Liver (tissue), 9 donors: Measurements from ENCODE around the gene VSIG10. TPM values are rescaled to one million over a fixed set of nuclear protein-coding genes. Genes with fewer than 3 reads are reported as not detected.
"Not testable (repeated sequence)": the region's sequence is repeated elsewhere in the genome, so short reads cannot be mapped to it uniquely, and the experiment has no call there.

Experiments used
- DNase-seq: peaks from one replicate; pipeline ENCODE4 v3.0.0-alpha.2; 2017; ENCODE audit warnings: low spot score
- H3K27ac ChIP-seq, 2 donors: one replicate each; pipeline ENCODE4 v1.7.0; 2013; ENCODE audit warnings: inconsistent platforms in 2 of 2, low read length in 2 of 2, control low read depth in 1 of 2, low read depth in 1 of 2, mild to moderate bottlenecking in 1 of 2
- H3K27me3 ChIP-seq, 4 donors: one replicate each; pipeline versions ENCODE4 v1.6.1 to v1.7.0; 2013; ENCODE audit warnings: low read length in 3 of 4, inconsistent platforms in 1 of 4, mild to moderate bottlenecking in 1 of 4, moderate library complexity in 1 of 4; ENCODE audit not compliant: control insufficient read depth in 4 of 4, insufficient read depth in 4 of 4
- H3K36me3 ChIP-seq, 4 donors: one replicate each; pipeline versions ENCODE4 v1.6.1 to v1.7.0; 2013; ENCODE audit warnings: low read length in 3 of 4, mild to moderate bottlenecking in 3 of 4, low read depth in 1 of 4, moderate library complexity in 1 of 4; ENCODE audit not compliant: control insufficient read depth in 4 of 4, insufficient read depth in 3 of 4
- H3K4me1 ChIP-seq, 4 donors: one replicate each; pipeline versions ENCODE4 v1.6.1 to v1.7.0; 2013; ENCODE audit warnings: low read length in 3 of 4, mild to moderate bottlenecking in 3 of 4, moderate library complexity in 1 of 4; ENCODE audit not compliant: control insufficient read depth in 4 of 4, insufficient read depth in 4 of 4
- H3K4me3 ChIP-seq, 3 donors: one replicate each; pipeline versions ENCODE4 v1.6.1 to v1.7.0; 2013; ENCODE audit warnings: low read length in 3 of 3, control low read depth in 1 of 3, low read depth in 1 of 3, mild to moderate bottlenecking in 1 of 3
- H3K9ac ChIP-seq, 2 donors: one replicate each; pipeline ENCODE4 v1.7.0; 2013; ENCODE audit warnings: low read length in 2 of 2, mild to moderate bottlenecking in 2 of 2, moderate library complexity in 2 of 2, control low read depth in 1 of 2, low read depth in 1 of 2
- H3K9me3 ChIP-seq, 4 donors: one replicate each; pipeline versions ENCODE4 v1.6.1 to v1.7.0; 2013; ENCODE audit warnings: low read length in 3 of 4; ENCODE audit not compliant: control insufficient read depth in 4 of 4
- EGR1 ChIP-seq, 2 donors: IDR thresholded peaks; 2 replicates each; pipeline ENCODE4 v1.6.1; 2016 to 2018; ENCODE audit warnings: antibody characterized with exemption in 2 of 2, low read depth in 2 of 2
- FOXA1 ChIP-seq: IDR thresholded peaks from 2 replicates; pipeline ENCODE4 v1.6.1; 2016; ENCODE audit warnings: antibody characterized with exemption
- FOXA2 ChIP-seq: IDR thresholded peaks from 2 replicates; pipeline ENCODE4 v1.6.1; 2016; ENCODE audit warnings: antibody characterized with exemption
- GABPA ChIP-seq, 2 donors: IDR thresholded peaks in 1 of 2; conservative IDR thresholded peaks in 1 of 2; 2 replicates each; pipeline ENCODE4 v1.6.1; 2016; ENCODE audit warnings: antibody characterized with exemption in 2 of 2, mild to moderate bottlenecking in 1 of 2, moderate library complexity in 1 of 2
- HNF4A ChIP-seq, 2 donors: conservative IDR thresholded peaks; 2 replicates each; pipeline ENCODE4 v1.6.1; 2016; ENCODE audit warnings: antibody characterized with exemption in 2 of 2, mild to moderate bottlenecking in 2 of 2
- HNF4G ChIP-seq: IDR thresholded peaks from 2 replicates; pipeline ENCODE4 v1.6.1; 2016; ENCODE audit warnings: antibody characterized with exemption
- JUND ChIP-seq, 2 donors: IDR thresholded peaks; 2 replicates each; pipeline ENCODE4 v1.6.1; 2016; ENCODE audit warnings: antibody characterized with exemption in 2 of 2
- RAD21 ChIP-seq, 2 donors: IDR thresholded peaks; 2 replicates each; pipeline ENCODE4 v1.6.1; 2016; ENCODE audit warnings: antibody characterized with exemption in 2 of 2, mild to moderate bottlenecking in 2 of 2
- REST ChIP-seq: IDR thresholded peaks from 2 replicates; pipeline ENCODE4 v1.6.1; 2016; ENCODE audit warnings: antibody characterized with exemption, mild to moderate bottlenecking
- RXRA ChIP-seq, 2 donors: IDR thresholded peaks; 2 replicates each; pipeline ENCODE4 v1.6.1; 2017 to 2018; ENCODE audit warnings: antibody characterized with exemption in 2 of 2, mild to moderate bottlenecking in 1 of 2
- SP1 ChIP-seq: IDR thresholded peaks from 2 replicates; pipeline ENCODE4 v1.6.1; 2018; ENCODE audit warnings: antibody characterized with exemption, mild to moderate bottlenecking
- TAF1 ChIP-seq: conservative IDR thresholded peaks from 2 replicates; pipeline ENCODE4 v1.6.1; 2016; ENCODE audit warnings: antibody characterized with exemption, mild to moderate bottlenecking
- YY1 ChIP-seq: IDR thresholded peaks from 2 replicates; pipeline ENCODE4 v1.6.1; 2016; ENCODE audit warnings: antibody characterized with exemption, mild to moderate bottlenecking
- WGBS: extraction: QIAGEN DNeasy Blood & Tissue Kit; methylation state at CpG from one replicate; pipeline ENCODE4 v1.1.7; 2013; 5-methylcytosine and 5-hydroxymethylcytosine counted together
- polyA plus RNA-seq, 2 donors: library from polyadenylated mRNA; stranded (reverse) in 1 of 2; unstranded in 1 of 2; fragments of 200-250 nt in 1 of 2; fragments of >200 nt in 1 of 2; fragmentation: Nextera tagmentation in 1 of 2; extraction: Ambion mirVana in 1 of 2; gene quantifications; one replicate each; pipeline versions ENCODE4 v1.2.1 to v1.2.3, GENCODE V29; 2013 to 2015
- total RNA-seq, 2 donors: library from RNA; depleted of rRNA; stranded (reverse); fragments of >200 nt; gene quantifications; one replicate each; pipeline ENCODE4 v1.2.3, GENCODE V29; 2014
- TF ChIP-seq, protein P1 (sequence below): IDR thresholded peaks from 2 replicates; pipeline ENCODE4 v1.6.1; 2016; ENCODE audit warnings: antibody characterized with exemption
- TF ChIP-seq, protein P2 (sequence below): IDR thresholded peaks from 2 replicates; pipeline ENCODE4 v1.6.1; 2016; ENCODE audit warnings: antibody characterized with exemption
- donor health status: healthy.
- donor health status: healthy.
- donor health status: healthy.
- donor health status: healthy.
- donor health status: healthy.

VSIG10 gene
- total and polyA plus RNA-seq, 4 donors = 9.8 to 16.4 (median 11.7) TPM

DNA sequence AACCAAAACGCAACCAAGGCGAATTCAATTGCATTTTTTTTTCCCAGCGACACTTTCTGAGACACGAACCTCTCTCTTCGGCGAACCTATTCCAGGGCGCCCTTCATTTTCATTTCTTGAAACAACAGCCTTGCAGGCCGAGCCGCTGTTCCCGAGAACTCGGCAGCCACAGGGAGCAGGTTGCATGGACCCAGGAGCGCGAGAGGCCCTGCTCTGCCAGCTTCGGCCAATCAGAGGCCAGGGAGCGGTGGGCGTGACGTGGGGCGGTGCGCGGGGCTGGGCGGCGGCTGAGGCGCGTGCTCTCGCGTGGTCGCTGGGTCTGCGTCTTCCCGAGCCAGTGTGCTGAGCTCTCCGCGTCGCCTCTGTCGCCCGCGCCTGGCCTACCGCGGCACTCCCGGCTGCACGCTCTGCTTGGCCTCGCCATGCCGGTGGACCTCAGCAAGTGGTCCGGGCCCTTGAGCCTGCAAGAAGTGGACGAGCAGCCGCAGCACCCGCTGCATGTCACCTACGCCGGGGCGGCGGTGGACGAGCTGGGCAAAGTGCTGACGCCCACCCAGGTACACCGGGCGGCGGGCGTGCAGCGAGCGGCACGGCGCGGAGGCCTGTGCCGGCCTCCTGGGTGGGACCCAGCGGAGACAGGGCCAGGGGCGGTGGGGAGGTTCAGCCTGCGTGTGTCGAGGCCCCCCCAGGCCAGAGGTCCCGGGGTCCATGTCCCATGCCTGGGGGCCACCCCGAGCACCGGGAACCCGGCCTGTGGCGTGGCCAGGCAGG is 32.2 kb upstream of the VSIG10 start, which contains the start of gene PEBP1:
PEBP1 (plus strand) TSS at position 337 of the 771 bp plus-strand sequence; CDS start at position 423, 86 bp downstream.
- peaks cover 3 to 49% (median 33%) of the 10 kb centered on the region in 4 donors for H3K4me1 ChIP-seq
- DNase-seq = peak; percentile 93
- peak; percentile 82 for TF ChIP-seq TAF1
- no peak for TF ChIP-seq GABPA (IDR thresholded peaks at IDR 0.05 in 1 of 2, conservative IDR thresholded peaks at IDR 0.05 in 1 of 2)
- TF ChIP-seq HNF4A (conservative IDR thresholded peaks at IDR 0.05) = peak; percentile 39 to 40
- no peak for TF ChIP-seq JUND (IDR thresholded peaks at IDR 0.05)
- TF ChIP-seq RXRA (IDR thresholded peaks at IDR 0.05) = no peak
- TF ChIP-seq SP1 = peak; percentile 77
- TF ChIP-seq FOXA2 = no peak
- TF ChIP-seq REST = peak; percentile 68
- TF ChIP-seq HNF4G = no peak
- TF ChIP-seq RAD21 (IDR thresholded peaks at IDR 0.05) = peak in 1 of 2 donors; percentile 14
- TF ChIP-seq YY1 = peak; percentile 76
- peak within 1 kb of the TSS; percentile 73 to 96 (median 81) for H3K4me3 ChIP-seq
- WGBS = under 1% methylated on average over 70 of the region's 70 CpGs
- H3K9ac ChIP-seq = peak within 1 kb of the TSS; percentile 87 to 95
- no peaks in the 10 kb centered on the region for H3K9me3 ChIP-seq
- peaks cover 1 to 17% (median 13%) of the 10 kb centered on the region in 4 donors for H3K36me3 ChIP-seq
- H3K27ac ChIP-seq = peak within 1 kb of the TSS; percentile 90 to 96
- no peaks in the 10 kb centered on the region for H3K27me3 ChIP-seq

DNA sequence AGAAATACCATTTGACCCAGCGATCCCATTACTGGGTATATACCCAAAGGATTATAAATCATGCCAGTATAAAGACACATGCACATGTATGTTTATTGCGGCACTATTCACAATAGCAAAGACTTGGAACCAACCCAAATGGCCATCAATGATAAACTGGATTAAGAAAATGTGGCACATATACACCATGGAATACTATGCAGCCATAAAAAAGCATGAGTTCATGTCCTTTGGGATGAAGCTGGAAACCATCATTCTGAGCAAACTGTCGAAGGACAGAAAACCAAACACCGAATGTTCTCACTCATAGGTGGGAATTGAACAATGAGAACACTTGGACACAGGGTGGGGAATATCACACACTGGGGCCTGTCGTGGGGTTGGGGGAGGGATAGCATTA is 25.6 kb upstream of the VSIG10 start:
- 98% methylated on average over 5 of the region's 5 CpGs for WGBS

DNA sequence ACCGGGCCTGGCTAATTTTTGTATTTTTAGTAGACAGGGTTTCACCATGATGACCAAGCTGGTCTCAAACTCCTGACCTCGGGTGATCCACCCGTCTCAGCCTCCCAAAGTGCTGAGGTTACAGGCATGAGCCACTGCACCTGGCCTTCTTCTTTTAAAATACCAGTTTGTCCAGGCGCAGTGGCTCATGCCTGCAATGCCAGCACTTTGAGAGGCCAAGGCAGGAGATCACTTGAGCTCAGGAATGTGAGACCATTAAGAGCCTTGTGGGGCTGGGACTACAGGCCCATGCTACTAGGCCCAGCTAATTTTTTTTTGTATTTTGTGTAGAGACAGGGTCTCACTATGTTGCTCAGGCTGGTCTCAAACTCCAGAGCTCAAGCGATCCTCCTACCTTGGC is 24.1 kb upstream of the VSIG10 start:
- TF ChIP-seq, protein P1, sequence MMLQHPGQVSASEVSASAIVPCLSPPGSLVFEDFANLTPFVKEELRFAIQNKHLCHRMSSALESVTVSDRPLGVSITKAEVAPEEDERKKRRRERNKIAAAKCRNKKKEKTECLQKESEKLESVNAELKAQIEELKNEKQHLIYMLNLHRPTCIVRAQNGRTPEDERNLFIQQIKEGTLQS = no peak
- TF ChIP-seq FOXA1 = no peak
- no peak for TF ChIP-seq GABPA (IDR thresholded peaks at IDR 0.05 in 1 of 2, conservative IDR thresholded peaks at IDR 0.05 in 1 of 2)
- no peak for TF ChIP-seq EGR1 (IDR thresholded peaks at IDR 0.05; ENCODE audit: low read depth in 2 of 2)
- TF ChIP-seq SP1 = no peak
- TF ChIP-seq, protein P2, sequence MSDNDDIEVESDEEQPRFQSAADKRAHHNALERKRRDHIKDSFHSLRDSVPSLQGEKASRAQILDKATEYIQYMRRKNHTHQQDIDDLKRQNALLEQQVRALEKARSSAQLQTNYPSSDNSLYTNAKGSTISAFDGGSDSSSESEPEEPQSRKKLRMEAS = no peak
- TF ChIP-seq FOXA2 = no peak
- TF ChIP-seq YY1 = no peak
- Histone ChIP-seq H3K36me3 (no peaks in the 10 kb centered on the region), H3K9ac (no peak overlapping the region), H3K9me3 (no peaks in the 10 kb centered on the region), H3K27ac (no peak overlapping the region), H3K4me3 (no peak overlapping the region), H3K4me1 (peaks cover 19 to 43% (median 33%) of the 10 kb centered on the region in 4 donors), H3K27me3 (no peaks in the 10 kb centered on the region)
- 97% methylated on average over 5 of the region's 5 CpGs for WGBS
- DNase-seq = no peak

More for the DNA sequence above, 25.6 kb upstream of the VSIG10 start:
- not testable (repeated sequence) for H3K27ac ChIP-seq, H3K27me3 ChIP-seq, H3K4me3 ChIP-seq, DNase-seq, H3K9me3 ChIP-seq, H3K9ac ChIP-seq, H3K36me3 ChIP-seq
- peaks cover 11 to 39% (median 29%) of the 10 kb centered on the region in 4 donors for H3K4me1 ChIP-seq
